Measurements from ENCODE around the gene RAB3IP. TPM values are rescaled to one million over a fixed set of nuclear protein-coding genes. Genes with fewer than 3 reads are reported as not detected.

Gene RAB3IP, protein sequence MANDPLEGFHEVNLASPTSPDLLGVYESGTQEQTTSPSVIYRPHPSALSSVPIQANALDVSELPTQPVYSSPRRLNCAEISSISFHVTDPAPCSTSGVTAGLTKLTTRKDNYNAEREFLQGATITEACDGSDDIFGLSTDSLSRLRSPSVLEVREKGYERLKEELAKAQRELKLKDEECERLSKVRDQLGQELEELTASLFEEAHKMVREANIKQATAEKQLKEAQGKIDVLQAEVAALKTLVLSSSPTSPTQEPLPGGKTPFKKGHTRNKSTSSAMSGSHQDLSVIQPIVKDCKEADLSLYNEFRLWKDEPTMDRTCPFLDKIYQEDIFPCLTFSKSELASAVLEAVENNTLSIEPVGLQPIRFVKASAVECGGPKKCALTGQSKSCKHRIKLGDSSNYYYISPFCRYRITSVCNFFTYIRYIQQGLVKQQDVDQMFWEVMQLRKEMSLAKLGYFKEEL
- total RNA-seq, result 10 to 100 TPM; 29.5 to 34.6 TPM
- polyA plus RNA-seq (ENCODE audit: insufficient read length in 6 of 6), result 10 to 100 TPM; 32.3 to 54.3 (median 39.3) TPM
- long read RNA-seq, donor 1, full-length matches to known transcripts, result 7 of 16 reads
- long read RNA-seq, donor 1, partial matches to known transcripts, result 9 of 16 reads
- long read RNA-seq, donor 1, other reads (novel, unspliced or antisense), result 0 of 16 reads
- long read RNA-seq, donor 2, full-length matches to known transcripts, result 3 of 15 reads
- long read RNA-seq, donor 2, partial matches to known transcripts, result 12 of 15 reads
- long read RNA-seq, donor 2, other reads (novel, unspliced or antisense), result 0 of 15 reads
- long read RNA-seq, donor 3, partial matches to known transcripts, result 0 of 4 reads
- long read RNA-seq, donor 3, other reads (novel, unspliced or antisense), result 0 of 4 reads
- long read RNA-seq, donor 4, full-length matches to known transcripts, result 4 of 9 reads
- long read RNA-seq, donor 4, partial matches to known transcripts, result 3 of 9 reads
- long read RNA-seq, donor 4, other reads (novel, unspliced or antisense), result 2 of 9 reads
- long read RNA-seq, donor 5, full-length matches to known transcripts, result 3 of 3 reads
- long read RNA-seq, donor 5, partial matches to known transcripts, result 0 of 3 reads
- long read RNA-seq, donor 5, other reads (novel, unspliced or antisense), result 0 of 3 reads
- long read RNA-seq, donor 6, transcript RAB3IP-201 (11 exons, 3,690 nt), result major isoform, 6 of 7 reads
- long read RNA-seq, donor 6, partial matches to known transcripts, result 0 of 7 reads
- long read RNA-seq, donor 6, other reads (novel, unspliced or antisense), result 0 of 7 reads
- long read RNA-seq, donor 7, partial matches to known transcripts, result 0 of 3 reads
- long read RNA-seq, donor 7, other reads (novel, unspliced or antisense), result 0 of 3 reads
- long read RNA-seq, donor 8, partial matches to known transcripts, result 0 of 4 reads
- long read RNA-seq, donor 8, other reads (novel, unspliced or antisense), result 0 of 4 reads
- long read RNA-seq, donor 9, result 0 reads
- long read RNA-seq, donor 10, partial matches to known transcripts, result 1 of 2 reads
- long read RNA-seq, donor 10, other reads (novel, unspliced or antisense), result 0 of 2 reads
- long read RNA-seq, donor 11, transcript RAB3IP-201 (11 exons, 3,690 nt), result major isoform, 5 of 6 reads
- long read RNA-seq, donor 11, partial matches to known transcripts, result 0 of 6 reads
- long read RNA-seq, donor 11, other reads (novel, unspliced or antisense), result 0 of 6 reads
- long read RNA-seq, donor 12, full-length matches to known transcripts, result 4 of 4 reads
- long read RNA-seq, donor 12, partial matches to known transcripts, result 0 of 4 reads
- long read RNA-seq, donor 12, other reads (novel, unspliced or antisense), result 0 of 4 reads

DNA sequence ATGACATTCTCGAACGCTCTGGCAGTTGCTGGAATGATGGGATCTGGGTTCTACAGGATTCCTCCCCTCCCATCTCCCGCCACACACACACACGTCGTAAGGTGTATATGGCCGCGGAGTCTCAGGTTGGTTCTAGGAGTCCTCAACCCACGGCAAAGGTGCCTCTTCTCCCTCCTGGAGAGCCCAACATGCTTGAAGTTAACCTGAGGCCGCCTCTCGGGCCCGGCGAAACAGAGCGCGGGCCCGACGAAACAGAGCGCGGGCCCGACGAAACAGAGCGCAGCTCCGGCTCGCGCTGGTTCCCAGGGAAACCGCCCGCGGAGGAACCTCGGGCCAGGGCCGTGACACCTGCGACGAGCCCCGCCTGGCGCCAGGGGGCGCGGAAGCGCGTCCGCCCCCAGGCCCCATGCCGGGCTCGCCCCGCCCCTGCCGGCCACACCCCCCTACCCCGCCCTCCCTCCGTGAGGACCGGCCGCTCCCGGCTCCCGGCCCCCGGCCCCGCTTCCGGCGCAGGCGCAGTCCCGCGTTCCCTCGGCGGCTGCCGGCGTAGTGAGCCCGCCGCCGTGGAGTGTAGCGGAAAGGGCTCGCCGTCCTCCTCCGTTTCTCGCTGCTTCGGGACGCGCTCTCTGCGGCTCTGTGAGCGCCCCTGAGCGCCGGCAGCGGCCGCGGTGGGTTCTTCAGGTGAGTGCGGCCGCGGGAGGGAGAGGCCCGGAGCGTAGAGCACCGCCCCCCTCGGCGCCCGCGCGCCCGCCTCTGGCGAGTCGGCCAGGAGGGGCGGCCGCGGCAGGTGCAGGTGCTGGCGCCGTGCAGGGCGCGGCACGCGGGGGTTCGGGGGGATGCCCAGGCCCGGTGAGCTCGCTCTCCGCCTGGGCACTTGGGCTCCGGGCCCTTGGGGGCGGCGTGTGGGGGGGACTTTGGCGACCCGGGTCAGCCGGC, at the start of gene RAB3IP:
Gene RAB3IP (plus strand): TSS at position 510 of the 936 bp plus-strand sequence. CDS start 16,549 bp downstream, outside the sequence.
- peak within 1 kb of the TSS; percentile 82 to 87 for H3K27ac ChIP-seq

DNA sequence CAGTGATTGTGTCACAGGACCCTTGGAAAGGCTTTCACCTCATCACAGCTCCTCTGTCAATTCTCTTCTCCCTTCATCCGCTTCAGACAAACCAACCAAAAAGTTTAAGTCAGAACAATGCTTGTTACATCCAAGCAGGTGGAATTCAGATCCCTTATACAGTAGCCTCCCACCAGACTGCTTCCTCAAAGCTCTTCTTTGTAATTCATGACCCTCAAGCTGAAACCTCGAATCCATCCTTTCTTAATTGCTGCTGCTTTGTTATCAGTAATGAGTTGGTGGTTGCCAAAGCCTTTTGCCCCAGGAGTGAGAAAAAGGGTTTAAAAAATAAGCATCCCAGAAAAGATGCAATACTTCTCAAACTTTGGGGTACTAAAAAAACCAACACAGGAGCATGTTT, 49.0 kb upstream of the RAB3IP start:
- TF ChIP-seq, protein P1, sequence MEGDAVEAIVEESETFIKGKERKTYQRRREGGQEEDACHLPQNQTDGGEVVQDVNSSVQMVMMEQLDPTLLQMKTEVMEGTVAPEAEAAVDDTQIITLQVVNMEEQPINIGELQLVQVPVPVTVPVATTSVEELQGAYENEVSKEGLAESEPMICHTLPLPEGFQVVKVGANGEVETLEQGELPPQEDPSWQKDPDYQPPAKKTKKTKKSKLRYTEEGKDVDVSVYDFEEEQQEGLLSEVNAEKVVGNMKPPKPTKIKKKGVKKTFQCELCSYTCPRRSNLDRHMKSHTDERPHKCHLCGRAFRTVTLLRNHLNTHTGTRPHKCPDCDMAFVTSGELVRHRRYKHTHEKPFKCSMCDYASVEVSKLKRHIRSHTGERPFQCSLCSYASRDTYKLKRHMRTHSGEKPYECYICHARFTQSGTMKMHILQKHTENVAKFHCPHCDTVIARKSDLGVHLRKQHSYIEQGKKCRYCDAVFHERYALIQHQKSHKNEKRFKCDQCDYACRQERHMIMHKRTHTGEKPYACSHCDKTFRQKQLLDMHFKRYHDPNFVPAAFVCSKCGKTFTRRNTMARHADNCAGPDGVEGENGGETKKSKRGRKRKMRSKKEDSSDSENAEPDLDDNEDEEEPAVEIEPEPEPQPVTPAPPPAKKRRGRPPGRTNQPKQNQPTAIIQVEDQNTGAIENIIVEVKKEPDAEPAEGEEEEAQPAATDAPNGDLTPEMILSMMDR (IDR thresholded peaks at IDR 0.05), result no peak
- Histone ChIP-seq H3K4me3 (no peak overlapping the region), H3K27me3 (no peaks in the 10 kb centered on the region), H3K27ac (peak overlapping the region in 1 of 2 donors; percentile 48), H3K4me1 (peaks cover 0 to 12% of the 10 kb centered on the region in 2 donors), H3K36me3 (no peaks in the 10 kb centered on the region), H3K9me3 (no peaks in the 10 kb centered on the region)
- ATAC-seq (no peak), DNase-seq (no peak)
- intact Hi-C loops (cut with DNase I), result no loop called here

More for the DNA sequence above, at the start of gene RAB3IP:
- Histone ChIP-seq H3K36me3 (no peaks in the 10 kb centered on the region), H3K9me3 (no peaks in the 10 kb centered on the region), H3K27me3 (no peaks in the 10 kb centered on the region), H3K4me3 (peak within 1 kb of the TSS; percentile 76 to 90), H3K4me1 (peaks cover 0 to 12% of the 10 kb centered on the region in 2 donors)
- DNase-seq (peak; percentile 77 to 98 (median 93)), ATAC-seq (peak; percentile 97)
- intact Hi-C loops (cut with DNase I), result no loop called here
- TF ChIP-seq, protein P1 (IDR thresholded peaks at IDR 0.05), result peak; percentile 69 to 78

DNA sequence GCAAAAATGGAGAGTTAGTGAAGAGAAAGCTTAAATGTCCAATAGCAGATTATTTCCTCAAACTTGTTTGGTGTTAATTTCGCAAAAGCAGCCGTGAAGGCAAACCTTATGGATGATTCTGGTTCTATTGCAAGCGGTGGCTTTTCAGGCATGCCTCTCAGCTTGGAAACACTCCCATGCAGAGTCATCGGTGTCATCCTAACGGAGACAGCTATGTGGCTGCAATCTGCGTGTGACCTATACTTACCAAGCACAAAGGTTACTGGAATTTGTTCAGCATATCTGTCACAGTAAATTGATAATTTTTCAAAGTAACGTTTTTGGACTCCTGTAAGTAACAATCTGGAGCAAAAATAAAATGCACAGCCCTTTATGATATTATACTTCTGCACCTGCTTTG, 44.5 kb upstream of the RAB3IP start:
- Histone ChIP-seq H3K4me3 (no peak overlapping the region), H3K4me1 (peaks cover 0 to 6% of the 10 kb centered on the region in 2 donors), H3K36me3 (no peaks in the 10 kb centered on the region), H3K27ac (no peak overlapping the region), H3K9me3 (no peaks in the 10 kb centered on the region), H3K27me3 (no peaks in the 10 kb centered on the region)
- ATAC-seq (no peak), DNase-seq (no peak)
- intact Hi-C loops (cut with DNase I), result no loop called here
- TF ChIP-seq, protein P1 (IDR thresholded peaks at IDR 0.05), result no peak

DNA sequence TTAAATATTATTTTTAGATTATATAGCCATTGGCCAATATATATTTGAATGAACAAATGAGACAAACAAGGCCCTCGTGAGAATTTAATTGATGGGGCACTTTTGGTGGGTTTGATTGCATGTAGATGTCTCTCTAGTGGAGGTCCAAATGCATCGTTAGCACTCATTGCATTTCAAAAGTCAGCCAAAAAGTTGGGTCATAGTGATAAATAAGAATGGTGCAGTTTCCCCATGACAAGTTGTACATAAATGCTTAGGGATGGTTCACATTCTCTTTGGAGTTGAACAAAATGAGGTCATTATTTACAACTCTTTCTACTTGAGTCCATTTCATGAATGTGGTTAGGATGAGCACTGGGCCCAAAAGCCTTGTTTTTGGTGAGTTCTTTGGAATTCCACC, 40.6 kb upstream of the RAB3IP start:
- no peak overlapping the region for H3K27ac ChIP-seq
- no peak for ATAC-seq

More for the DNA sequence above, 40.6 kb upstream of the RAB3IP start:
- Histone ChIP-seq H3K9me3 (no peaks in the 10 kb centered on the region), H3K4me3 (no peak overlapping the region), H3K36me3 (no peaks in the 10 kb centered on the region), H3K27me3 (no peaks in the 10 kb centered on the region), H3K4me1 (no peaks in the 10 kb centered on the region)
- intact Hi-C loops (cut with DNase I), result no loop called here
- TF ChIP-seq, protein P1 (IDR thresholded peaks at IDR 0.05), result no peak
- DNase-seq, result no peak

Measured in left lung (tissue), 14 donors.